NCI-H2107 treated with DMSO at 0.1 percent for 48 hours (cell line): Measurements from ENCODE around the gene HSP90AA1.
"Not testable (repeated sequence)": the region's sequence is repeated elsewhere in the genome, so short reads cannot be mapped to it uniquely, and the experiment has no call there.

Source experiments
- DNase-seq: peaks from one replicate; lab custom pipeline; 2025; ENCODE audit not compliant: unreplicated experiment; lab: John Stamatoyannopoulos, UW

HSP90AA1 gene

DNA sequence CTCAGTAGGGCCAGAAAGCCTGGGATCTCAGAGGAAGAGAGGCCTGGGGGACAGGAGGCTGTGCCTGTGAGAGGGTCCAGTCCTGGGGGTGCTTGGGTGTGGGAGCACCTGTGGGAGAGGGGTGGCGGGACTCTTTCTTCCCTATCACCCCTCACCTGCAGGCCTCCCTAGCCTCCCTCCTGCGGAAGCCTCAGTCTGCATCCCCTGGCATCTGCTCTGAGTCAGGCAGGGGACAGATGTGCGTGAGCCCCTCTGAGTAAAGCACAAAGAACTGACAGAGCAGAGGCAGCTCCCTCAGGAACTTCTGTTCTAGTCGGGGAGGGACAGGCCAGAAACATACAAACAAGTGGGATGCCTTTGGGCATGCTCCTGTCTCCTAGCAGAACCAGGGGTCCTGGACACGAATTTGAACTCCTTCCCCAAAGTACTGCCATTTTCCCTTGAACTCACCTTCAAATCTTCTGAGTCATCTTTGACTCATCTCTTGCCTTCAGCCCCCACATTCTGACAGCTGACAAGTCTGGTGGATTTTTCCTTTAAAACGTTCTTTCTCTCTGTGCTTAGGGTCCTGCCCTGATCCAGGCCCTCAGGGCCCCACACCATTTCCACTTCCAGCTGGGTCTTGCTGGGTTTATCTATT is 8.5 kb upstream of the HSP90AA1 start:
- no peak for DNase-seq

DNA sequence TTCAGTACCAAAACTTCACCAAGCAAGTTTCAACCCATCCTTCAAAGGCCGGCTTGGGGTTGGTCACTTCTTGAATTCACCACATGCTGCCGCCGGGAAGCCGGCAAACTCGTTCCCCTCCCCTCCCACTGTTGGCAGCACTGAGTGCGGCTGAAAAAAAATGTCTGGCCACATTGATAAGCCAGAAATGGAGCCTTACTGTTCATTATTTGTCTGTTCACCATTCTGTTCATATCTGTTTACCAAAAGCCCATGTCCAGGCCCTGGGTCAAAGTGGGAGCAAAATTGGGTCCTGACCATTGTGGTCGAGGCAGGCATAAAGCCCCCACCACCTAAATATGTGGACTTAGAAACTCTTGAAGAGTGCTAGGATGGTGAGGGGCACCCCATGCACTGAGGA is 7.3 kb upstream of the HSP90AA1 start:
- no peak for DNase-seq

GRCh38 chr14:102092806-102093205 is 6.0 kb upstream of the HSP90AA1 start:
- DNase-seq: no peak

DNA sequence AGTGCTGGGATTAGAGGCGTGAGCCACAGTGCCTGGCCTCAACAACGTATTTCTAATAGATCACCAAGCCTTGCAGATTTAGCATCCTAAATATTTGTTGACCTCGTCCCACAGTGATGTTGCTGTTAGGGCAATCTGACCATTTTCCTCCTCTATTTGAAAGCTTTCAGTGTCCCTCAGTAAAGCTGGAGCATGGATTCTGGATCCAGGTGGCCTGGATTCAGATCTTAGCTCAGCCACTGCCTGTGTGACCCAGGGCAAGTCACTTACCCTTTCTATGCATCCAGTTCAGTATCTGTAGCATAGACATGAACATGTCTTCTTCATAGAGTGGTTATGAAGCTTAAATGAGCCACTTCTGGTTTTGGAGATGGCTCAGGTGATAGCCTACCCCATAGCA is 3.9 kb upstream of the HSP90AA1 start:
- DNase-seq: no peak

DNA sequence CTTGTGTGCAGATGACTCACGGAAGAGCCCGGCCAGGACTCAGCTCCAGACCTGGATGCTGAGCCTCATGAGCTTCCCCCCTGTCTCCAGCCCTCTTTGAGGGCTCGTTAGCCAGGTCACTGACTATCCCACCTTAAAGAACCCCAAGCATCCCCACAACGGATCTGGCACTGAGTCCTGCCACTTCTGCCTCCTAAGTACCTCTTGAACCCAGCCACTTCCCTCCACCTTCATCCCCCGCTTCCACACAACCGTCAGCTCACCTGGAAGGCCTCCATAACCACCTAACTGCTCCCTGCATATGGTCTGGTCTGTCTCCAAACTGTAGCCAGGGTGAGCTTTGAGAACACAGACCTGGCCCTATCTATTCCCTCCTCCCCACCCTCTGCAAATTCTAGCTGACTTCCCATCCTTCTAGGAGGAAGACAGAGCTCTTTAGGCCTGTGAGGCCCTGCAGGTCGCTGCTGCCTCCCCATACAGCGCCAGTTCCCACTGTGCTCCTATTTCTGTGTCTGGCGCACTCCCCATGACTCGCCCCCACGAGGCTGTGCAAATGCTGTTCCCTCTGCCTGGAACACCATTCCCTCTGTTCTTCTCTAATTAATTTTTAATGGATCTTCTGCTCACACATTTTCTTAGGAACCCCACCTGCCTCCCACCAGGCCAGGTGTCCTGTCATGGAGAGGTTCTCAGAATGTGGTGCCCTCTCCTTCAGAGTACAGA is 2.9 kb upstream of the HSP90AA1 start:
- no peak for DNase-seq

GRCh38 chr14:102088012-102088792 is 1.4 kb upstream of the HSP90AA1 start:
- DNase-seq: no peak

GRCh38 chr14:102087762-102088011 is 843 bp upstream of the HSP90AA1 start:
- DNase-seq: no peak

- no peak for DNase-seq
Observed at GRCh38 chr14:102086709-102086971, 204 bp downstream of the HSP90AA1 start.

DNA sequence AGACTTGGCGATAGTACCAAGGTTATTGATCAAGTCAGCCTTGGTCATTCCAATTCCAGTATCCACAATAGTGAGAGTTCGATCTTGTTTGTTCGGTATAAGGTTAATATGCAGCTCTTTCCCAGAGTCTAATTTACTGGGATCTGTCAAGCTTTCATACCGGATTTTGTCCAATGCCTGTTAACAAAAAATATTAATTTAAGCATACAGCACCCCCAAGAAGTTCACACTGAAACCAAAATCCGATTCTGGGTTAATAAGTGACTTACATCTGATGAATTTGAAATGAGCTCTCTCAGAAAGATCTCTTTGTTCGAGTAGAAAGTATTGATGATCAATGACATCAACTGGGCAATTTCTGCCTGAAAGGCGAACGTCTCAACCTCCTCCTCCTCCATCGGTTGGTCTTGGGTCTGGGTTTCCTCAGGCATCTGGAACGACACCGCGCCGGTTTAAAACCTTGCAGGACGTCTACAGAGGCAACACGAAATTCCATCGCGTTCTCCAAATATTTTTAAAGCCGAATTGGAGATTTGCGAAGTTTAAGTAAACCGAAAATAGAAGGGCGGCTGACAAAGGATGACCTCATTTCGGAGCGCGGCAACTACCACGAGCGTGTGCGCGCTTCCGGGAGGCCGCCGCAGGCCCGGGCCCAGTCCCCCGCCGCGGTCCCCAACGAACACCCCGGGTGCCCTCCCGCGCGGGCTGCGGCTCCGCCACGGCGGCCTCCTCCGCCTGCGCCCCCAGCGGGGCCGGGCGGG is 716 bp downstream of the HSP90AA1 start:
- no peak for DNase-seq

GRCh38 chr14:102085488-102085887 is 1.4 kb downstream of the HSP90AA1 start:
- peak; percentile 57 for DNase-seq

DNA sequence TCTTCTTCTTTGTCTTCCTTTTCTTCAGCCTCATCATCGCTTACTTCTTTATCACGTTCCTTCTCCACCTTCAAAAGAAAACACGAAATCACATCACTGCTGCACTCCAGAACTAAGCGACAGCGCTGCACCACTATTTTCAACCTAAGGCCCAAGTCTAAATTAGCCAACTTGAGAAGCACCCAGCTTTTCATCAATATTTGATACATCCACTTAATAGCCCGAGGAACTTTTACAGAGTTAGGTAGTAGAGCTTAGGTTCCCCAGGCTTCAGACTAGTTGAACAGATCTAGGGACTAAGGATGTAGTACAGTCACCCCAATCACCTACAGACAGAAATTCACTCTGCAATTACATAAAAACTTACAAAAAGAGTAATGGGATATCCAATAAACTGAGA is 1.9 kb downstream of the HSP90AA1 start:
- DNase-seq: no peak

DNA sequence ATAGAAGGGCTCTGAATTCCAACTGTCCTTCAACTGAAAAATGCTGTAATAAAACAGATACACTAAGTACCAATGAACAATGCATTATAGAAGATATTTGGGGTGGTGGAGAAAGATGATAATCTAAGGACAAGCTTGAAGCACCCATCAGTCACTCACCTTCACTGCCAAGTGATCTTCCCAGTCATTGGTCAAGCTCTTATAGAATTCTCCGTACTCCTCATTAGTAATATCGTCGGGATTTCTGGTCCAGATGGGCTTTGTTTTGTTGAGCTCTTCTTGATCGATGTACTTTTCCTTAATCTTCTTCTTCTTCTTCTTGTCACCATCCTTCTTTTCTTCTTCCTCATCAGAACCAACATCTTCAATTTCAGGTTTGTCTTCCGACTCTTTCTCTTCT is 2.3 kb downstream of the HSP90AA1 start:
- DNase-seq: not testable (repeated sequence)

- DNase-seq: no peak
Observed at GRCh38 chr14:102081231-102082080, 5.4 kb downstream of the HSP90AA1 start.

GRCh38 chr14:102080183-102081080 is 6.4 kb downstream of the HSP90AA1 start:
- no peak for DNase-seq

- DNase-seq: no peak
Observed at GRCh38 chr14:102079700-102079979, 7.2 kb downstream of the HSP90AA1 start.

- no peak for DNase-seq
Observed at GRCh38 chr14:102078831-102079699, 7.8 kb downstream of the HSP90AA1 start.

GRCh38 chr14:102078361-102078791 is 8.5 kb downstream of the HSP90AA1 start:
- DNase-seq: not testable (repeated sequence)

GRCh38 chr14:102077382-102077709 is 9.5 kb downstream of the HSP90AA1 start:
- DNase-seq: no peak

- DNase-seq: no peak
Observed at GRCh38 chr14:102075155-102075554, 11.7 kb downstream of the HSP90AA1 start.
